Measurements from ENCODE around the gene ATG9B. TPM values are rescaled to one million over a fixed set of nuclear protein-coding genes. Genes with fewer than 3 reads are reported as not detected.

Gene ATG9B
- total and polyA plus RNA-seq, 2 donors (not counting 1 experiment from before 2014, with no cell fraction given), result 5.1 to 7.2 TPM

DNA sequence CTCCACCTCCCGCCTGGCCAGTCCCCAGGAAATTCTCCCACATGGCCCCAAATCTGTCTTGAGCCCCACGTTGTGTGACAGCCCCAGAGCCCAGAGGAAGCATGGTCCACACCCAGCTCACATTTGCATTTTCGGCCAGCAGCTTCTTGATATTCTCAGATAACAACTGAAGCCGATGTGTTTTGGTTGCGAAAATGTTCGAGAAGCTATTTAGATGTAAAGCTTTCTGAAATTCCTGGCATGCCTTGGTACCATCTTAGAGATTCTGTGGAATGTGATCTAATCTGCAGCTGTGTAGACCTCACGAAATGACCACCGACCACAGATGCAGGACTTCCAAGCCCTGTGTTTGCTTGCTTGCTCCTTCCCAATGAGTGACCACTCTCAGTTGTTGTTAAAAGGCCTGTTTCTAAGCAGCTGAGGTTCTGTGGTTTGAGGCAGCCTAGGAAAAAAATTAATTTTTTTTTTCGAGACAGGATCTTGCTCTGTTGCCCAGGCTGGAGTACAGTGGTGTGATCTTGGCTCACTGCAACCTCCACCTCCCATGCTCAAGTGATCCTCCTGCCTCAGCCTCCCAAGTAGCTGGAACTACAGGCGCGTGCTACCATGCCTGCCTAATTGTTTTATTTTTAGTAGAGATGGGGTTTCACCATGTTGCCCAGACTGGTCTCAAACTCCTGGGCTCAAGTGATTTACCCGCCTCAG is 43.9 kb upstream of the ATG9B start:
- DNase-seq (no peak), ATAC-seq (ENCODE audit: low read depth) (no peak)
- H3K4me2 ChIP-seq (replicated peaks; ENCODE audit: low read depth, low read length, poor library complexity, severe bottlenecking), result no peak overlapping the region
- no peak overlapping the region for H3K4me3 Mint-ChIP-seq
- no peaks in the 10 kb centered on the region for H3K27me3 ChIP-seq (replicated peaks in 1 of 4; ENCODE audit: control extremely low read depth in 1 of 4, control insufficient read depth in 3 of 4, insufficient read depth in 4 of 4, low read length in 3 of 4)
- WGBS (ENCODE audit: insufficient coverage), result 100% methylated on average over 10 of the region's 12 CpGs
- H3K9me3 ChIP-seq (ENCODE audit: control extremely low read depth in 1 of 3, control insufficient read depth in 2 of 3, insufficient read depth in 1 of 3, low read length in 2 of 3), result no peaks in the 10 kb centered on the region
- no peak overlapping the region for H2AFZ ChIP-seq (ENCODE audit: insufficient read depth, low read depth, low read length, poor library complexity, severe bottlenecking)
- TF ChIP-seq, protein P1, sequence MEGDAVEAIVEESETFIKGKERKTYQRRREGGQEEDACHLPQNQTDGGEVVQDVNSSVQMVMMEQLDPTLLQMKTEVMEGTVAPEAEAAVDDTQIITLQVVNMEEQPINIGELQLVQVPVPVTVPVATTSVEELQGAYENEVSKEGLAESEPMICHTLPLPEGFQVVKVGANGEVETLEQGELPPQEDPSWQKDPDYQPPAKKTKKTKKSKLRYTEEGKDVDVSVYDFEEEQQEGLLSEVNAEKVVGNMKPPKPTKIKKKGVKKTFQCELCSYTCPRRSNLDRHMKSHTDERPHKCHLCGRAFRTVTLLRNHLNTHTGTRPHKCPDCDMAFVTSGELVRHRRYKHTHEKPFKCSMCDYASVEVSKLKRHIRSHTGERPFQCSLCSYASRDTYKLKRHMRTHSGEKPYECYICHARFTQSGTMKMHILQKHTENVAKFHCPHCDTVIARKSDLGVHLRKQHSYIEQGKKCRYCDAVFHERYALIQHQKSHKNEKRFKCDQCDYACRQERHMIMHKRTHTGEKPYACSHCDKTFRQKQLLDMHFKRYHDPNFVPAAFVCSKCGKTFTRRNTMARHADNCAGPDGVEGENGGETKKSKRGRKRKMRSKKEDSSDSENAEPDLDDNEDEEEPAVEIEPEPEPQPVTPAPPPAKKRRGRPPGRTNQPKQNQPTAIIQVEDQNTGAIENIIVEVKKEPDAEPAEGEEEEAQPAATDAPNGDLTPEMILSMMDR (IDR thresholded peaks at IDR 0.05), result no peak
- no peak for TF ChIP-seq EZH2 (IDR thresholded peaks at IDR 0.05; ENCODE audit: borderline replicate concordance, insufficient read depth, low read depth, low read length, poor library complexity, severe bottlenecking)
- no peaks in the 10 kb centered on the region for H3K9me3 Mint-ChIP-seq (ENCODE audit: insufficient read depth)
- H3K4me1 ChIP-seq (ENCODE audit: control insufficient read depth in 2 of 2, insufficient read depth in 2 of 2, low read length in 2 of 2), result no peaks in the 10 kb centered on the region
- H3K27ac Mint-ChIP-seq, result no peak overlapping the region
- no peaks in the 10 kb centered on the region for H3K79me2 ChIP-seq (ENCODE audit: control insufficient read depth, insufficient read depth, low read length)
- H4K20me1 ChIP-seq (ENCODE audit: control insufficient read depth, insufficient read depth, low read length, poor library complexity, severe bottlenecking), result no peaks in the 10 kb centered on the region
- H3K27me3 Mint-ChIP-seq, result no peaks in the 10 kb centered on the region
- no peaks in the 10 kb centered on the region for H3K4me1 Mint-ChIP-seq
- H3K27ac ChIP-seq (ENCODE audit: low read length in 2 of 2), result no peak overlapping the region
- no peak overlapping the region for H3K9ac ChIP-seq (ENCODE audit: low read length)
- CTCF ChIA-PET, result interaction anchor here (0.8 to 1.4 kb wide), 2 partner anchors 9 to 42 kb away, joined by 3 to 4 read pairs; no protein-coding TSS in a partner anchor
- H3K36me3 ChIP-seq (replicated peaks in 1 of 2; ENCODE audit: control extremely low read depth in 1 of 2, control insufficient read depth in 1 of 2, extremely low read depth in 1 of 2, insufficient read depth in 2 of 2, low read length in 1 of 2), result peaks cover 0 to 47% of the 10 kb centered on the region in 2 experiments
- no peak overlapping the region for H3K4me3 ChIP-seq (ENCODE audit: control extremely low read depth in 1 of 5, extremely low read depth in 1 of 5, insufficient read depth in 1 of 5, low read depth in 2 of 5, low read length in 4 of 5)
- POLR2A ChIA-PET, result no interaction called here
- intact Hi-C loops (cut with micrococcal nuclease), result no loop called here

DNA sequence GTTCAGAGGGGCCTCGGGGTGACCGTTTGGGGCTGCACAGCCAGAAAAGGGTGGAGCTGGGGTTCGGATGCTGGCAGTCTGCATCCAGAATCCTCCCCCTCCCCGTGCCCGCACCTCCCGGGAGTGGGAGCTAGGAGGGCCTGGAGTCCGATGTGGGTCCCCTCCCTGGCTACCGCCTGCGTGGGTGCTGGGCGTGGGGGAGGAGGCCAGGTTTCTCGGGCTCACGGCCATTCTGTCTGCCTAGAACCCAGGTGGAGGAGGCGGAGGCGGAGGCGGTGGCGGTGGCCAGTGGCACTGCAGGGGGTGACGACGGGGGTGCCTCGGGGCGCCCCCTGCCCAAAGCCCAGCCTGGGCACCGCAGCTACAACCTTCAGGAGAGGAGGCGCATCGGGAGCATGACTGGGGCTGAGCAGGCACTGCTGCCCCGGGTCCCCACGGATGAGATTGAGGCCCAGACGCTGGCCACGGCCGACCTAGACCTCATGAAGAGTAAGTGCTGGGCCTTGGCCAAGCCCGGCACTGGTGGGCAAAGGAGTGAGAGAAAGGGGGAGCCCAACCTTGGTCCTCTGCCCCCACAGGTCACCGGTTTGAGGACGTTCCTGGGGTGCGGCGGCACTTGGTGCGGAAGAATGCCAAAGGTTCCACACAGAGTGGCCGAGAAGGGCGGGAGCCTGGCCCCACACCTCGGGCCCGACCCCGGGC is 42.1 kb upstream of the ATG9B start:
- no peak overlapping the region for H2AFZ ChIP-seq (ENCODE audit: insufficient read depth, low read depth, low read length, poor library complexity, severe bottlenecking)
- ATAC-seq (ENCODE audit: low read depth) (no peak), DNase-seq (no peak)
- peaks cover 5% of the 10 kb centered on the region for H3K4me1 Mint-ChIP-seq
- peaks cover 12% of the 10 kb centered on the region for H3K79me2 ChIP-seq (ENCODE audit: control insufficient read depth, insufficient read depth, low read length)
- peaks cover 0 to 3% of the 10 kb centered on the region in 2 donors for H3K4me1 ChIP-seq (ENCODE audit: control insufficient read depth in 2 of 2, insufficient read depth in 2 of 2, low read length in 2 of 2)
- H3K27me3 Mint-ChIP-seq, result no peaks in the 10 kb centered on the region
- no peak for TF ChIP-seq EZH2 (IDR thresholded peaks at IDR 0.05; ENCODE audit: borderline replicate concordance, insufficient read depth, low read depth, low read length, poor library complexity, severe bottlenecking)
- TF ChIP-seq, protein P1 (IDR thresholded peaks at IDR 0.05), result no peak
- H3K9ac ChIP-seq (ENCODE audit: low read length), result no peak overlapping the region
- no peaks in the 10 kb centered on the region for H3K9me3 ChIP-seq (ENCODE audit: control extremely low read depth in 1 of 3, control insufficient read depth in 2 of 3, insufficient read depth in 1 of 3, low read length in 2 of 3)
- H3K27me3 ChIP-seq (replicated peaks in 1 of 4; ENCODE audit: control extremely low read depth in 1 of 4, control insufficient read depth in 3 of 4, insufficient read depth in 4 of 4, low read length in 3 of 4), result no peaks in the 10 kb centered on the region
- no peaks in the 10 kb centered on the region for H3K9me3 Mint-ChIP-seq (ENCODE audit: insufficient read depth)
- H3K4me3 Mint-ChIP-seq, result no peak overlapping the region
- H3K4me2 ChIP-seq (replicated peaks; ENCODE audit: low read depth, low read length, poor library complexity, severe bottlenecking), result no peak overlapping the region
- ChIA-PET POLR2A (interaction anchor here (0.6 kb wide), 1 partner anchor 1915 kb away, joined by 3 read pairs; no protein-coding TSS in a partner anchor), CTCF (no interaction called here)
- H3K36me3 ChIP-seq (replicated peaks in 1 of 2; ENCODE audit: control extremely low read depth in 1 of 2, control insufficient read depth in 1 of 2, extremely low read depth in 1 of 2, insufficient read depth in 2 of 2, low read length in 1 of 2), result peaks cover 0 to 45% of the 10 kb centered on the region in 2 experiments
- WGBS (ENCODE audit: insufficient coverage), result 97% methylated on average over 39 of the region's 39 CpGs
- no peak overlapping the region for H3K4me3 ChIP-seq (ENCODE audit: control extremely low read depth in 1 of 5, extremely low read depth in 1 of 5, insufficient read depth in 1 of 5, low read depth in 2 of 5, low read length in 4 of 5)
- H4K20me1 ChIP-seq (ENCODE audit: control insufficient read depth, insufficient read depth, low read length, poor library complexity, severe bottlenecking), result peaks cover 16% of the 10 kb centered on the region
- intact Hi-C loops (cut with micrococcal nuclease), result no loop called here
- no peak overlapping the region for H3K27ac Mint-ChIP-seq
- H3K27ac ChIP-seq (ENCODE audit: low read length in 2 of 2), result no peak overlapping the region
